CD14-positive monocyte (primary cell): ENCODE results near the gene SFXN4. TPM values are rescaled to one million over a fixed set of nuclear protein-coding genes. Genes with fewer than 3 reads are reported as not detected.
A peak's percentile ranks its signal among the peaks of the same experiment; 100 is the strongest.

Experiments used
- DNase-seq, 3 donors: peaks; one replicate each; pipeline ENCODE4 v3.0.0-alpha.2; 2011 to 2022
- H2AFZ ChIP-seq: 2 replicates; pipeline ENCODE4 v1.6.0; 2012; ENCODE audit warnings: mild to moderate bottlenecking, low read depth, low read length, inconsistent platforms; ENCODE audit not compliant: insufficient read depth, poor library complexity, severe bottlenecking
- H3K27ac ChIP-seq, 2 donors: 1 replicate in 1 of 2; 2 replicates in 1 of 2; pipeline ENCODE4 v1.5.1; 2012 to 2013; ENCODE audit warnings: low read length in 2 of 2, control low read depth in 1 of 2, inconsistent platforms in 1 of 2, low read depth in 1 of 2, mild to moderate bottlenecking in 1 of 2
- H3K27me3 ChIP-seq, 2 donors: one replicate each; pipeline versions ENCODE4 v1.6.0 to v1.6.1; 2011 to 2013; ENCODE audit warnings: low read length in 2 of 2; ENCODE audit not compliant: control insufficient read depth in 2 of 2, insufficient read depth in 2 of 2
- H3K36me3 ChIP-seq, 2 donors: replicated peaks in 1 of 2; 1 replicate in 1 of 2; 2 replicates in 1 of 2; pipeline versions ENCODE4 v1.5.1 to v1.6.1; 2012 to 2013; ENCODE audit warnings: low read length in 2 of 2, control low read depth in 1 of 2, inconsistent platforms in 1 of 2, mild to moderate bottlenecking in 1 of 2; ENCODE audit not compliant: insufficient read depth in 2 of 2, control insufficient read depth in 1 of 2
- H3K4me1 ChIP-seq, 2 donors: 1 replicate in 1 of 2; 2 replicates in 1 of 2; pipeline versions ENCODE4 v1.5.1 to v1.6.1; 2012 to 2013; ENCODE audit warnings: low read length in 2 of 2, control low read depth in 1 of 2, inconsistent platforms in 1 of 2, mild to moderate bottlenecking in 1 of 2, moderate library complexity in 1 of 2; ENCODE audit not compliant: insufficient read depth in 2 of 2, control insufficient read depth in 1 of 2
- H3K4me2 ChIP-seq: replicated peaks from 2 replicates; pipeline ENCODE3; 2012; ENCODE audit warnings: low read length, moderate library complexity, mild to moderate bottlenecking; ENCODE audit not compliant: poor library complexity, severe bottlenecking; ENCODE audit errors: extremely low read depth
- H3K4me3 ChIP-seq, 3 experiments: fragments of 200-600 bp in 1 of 3; sonication (generic) in 1 of 3; replicated peaks in 1 of 3; 1 replicate in 2 of 3; 2 replicates in 1 of 3; pipeline ENCODE4 v1.5.1; 2011 to 2013; ENCODE audit warnings: low read length in 3 of 3, mild to moderate bottlenecking in 3 of 3, control low read depth in 2 of 3, low read depth in 2 of 3, inconsistent platforms in 1 of 3, moderate library complexity in 1 of 3
- H3K79me2 ChIP-seq: 2 replicates; pipeline ENCODE4 v1.6.0; 2012; ENCODE audit warnings: mild to moderate bottlenecking, control low read depth, inconsistent platforms, low read length, moderate library complexity; ENCODE audit not compliant: insufficient read depth
- H3K9ac ChIP-seq: 2 replicates; pipeline ENCODE4 v1.6.0; 2017; ENCODE audit warnings: low read length, mild to moderate bottlenecking; ENCODE audit not compliant: insufficient read depth, poor library complexity, severe bottlenecking
- H3K9me3 ChIP-seq, 2 donors: replicated peaks in 1 of 2; 1 replicate in 1 of 2; 2 replicates in 1 of 2; pipeline versions ENCODE4 v1.5.1 to v1.6.1; 2012 to 2013; ENCODE audit warnings: low read length in 2 of 2, control low read depth in 1 of 2; ENCODE audit not compliant: control insufficient read depth in 1 of 2, insufficient read depth in 1 of 2
- H4K20me1 ChIP-seq: 2 replicates; pipeline ENCODE4 v1.6.0; 2012; ENCODE audit warnings: mild to moderate bottlenecking, low read length, control low read depth, moderate library complexity; ENCODE audit not compliant: insufficient read depth
- H3K27ac Mint-ChIP-seq, 7 donors: one replicate each; pipeline ENCODE4 v1.8.0; 2020; ENCODE audit warnings: mild to moderate bottlenecking in 7 of 7, mixed read lengths in 7 of 7, moderate library complexity in 6 of 7, inconsistent platforms in 2 of 7
- H3K27me3 Mint-ChIP-seq, 3 donors: one replicate each; pipeline ENCODE4 v1.8.0; 2021 to 2022; ENCODE audit warnings: low read depth in 3 of 3, mild to moderate bottlenecking in 3 of 3, mixed read lengths in 3 of 3, moderate library complexity in 3 of 3, inconsistent platforms in 1 of 3
- H3K36me3 Mint-ChIP-seq, 2 donors: one replicate each; pipeline ENCODE4 v1.8.0; 2020; ENCODE audit warnings: mixed read lengths in 2 of 2, inconsistent platforms in 1 of 2, mild to moderate bottlenecking in 1 of 2
- H3K4me1 Mint-ChIP-seq: one replicate; pipeline ENCODE4 v1.8.0; 2020; ENCODE audit warnings: mild to moderate bottlenecking, mixed read lengths
- H3K4me3 Mint-ChIP-seq, 2 donors: one replicate each; pipeline ENCODE4 v1.8.0; 2020; ENCODE audit warnings: mild to moderate bottlenecking in 2 of 2, mixed read lengths in 2 of 2, moderate library complexity in 1 of 2
- H3K9me3 Mint-ChIP-seq, 7 donors: one replicate each; pipeline ENCODE4 v1.8.0; 2020 to 2022; ENCODE audit warnings: mixed read lengths in 7 of 7, mild to moderate bottlenecking in 6 of 7, moderate library complexity in 6 of 7, inconsistent platforms in 2 of 7
- CTCF ChIP-seq: fragments of 200-600 bp; IDR thresholded peaks from one replicate; pipeline ENCODE4 v1.8.0; 2022; ENCODE audit warnings: antibody characterized with exemption, mild to moderate bottlenecking
- WGBS: methylation state at CpG from one replicate; pipeline ENCODE4 v1.1.5; 2013; ENCODE audit warnings: missing lambda C conversion rate; ENCODE audit not compliant: insufficient coverage; 5-methylcytosine and 5-hydroxymethylcytosine counted together
- intact Hi-C, 2 donors: fragments of 100-400 bp; cut with micrococcal nuclease; formaldehyde crosslinking; loops; one replicate each; pipeline versions ENCODE4 v1.15.0 to v1.15.1; 2023
- polyA plus RNA-seq, 3 donors: library from polyadenylated mRNA; depleted of rRNA in 1 of 3; unstranded in 2 of 3; stranded (reverse) in 1 of 3; fragments of 300-500 nt in 2 of 3; fragments of >200 nt in 1 of 3; fragmentation: Illumina TruSeq in 2 of 3; gene quantifications; 1 replicate in 2 of 3; 2 replicates in 1 of 3; pipeline ENCODE4 v1.2.3, GENCODE V29; 2012 to 2021

Gene SFXN4
- polyA plus RNA-seq, 3 donors, result 8.3 to 20.4 (median 18.3) TPM

GRCh38 chr10:119206603-119207365 lies 41.3 kb upstream of the SFXN4 start:
- H3K79me2 ChIP-seq, result peaks cover 14% of the 10 kb centered on the region
- Mint-ChIP-seq H3K4me3 (peak overlapping the region; percentile 91 to 97), H3K4me1 (peaks cover 35% of the 10 kb centered on the region), H3K27me3 (peaks cover 3 to 16% (median 16%) of the 10 kb centered on the region in 3 donors), H3K36me3 (peaks cover 0 to 7% of the 10 kb centered on the region in 2 donors), H3K9me3 (peaks cover 0 to 1% (median 0%) of the 10 kb centered on the region in 7 donors), H3K27ac (peak overlapping the region; percentile 90 to 98 (median 97))
- H3K4me1 ChIP-seq, result peaks cover 33 to 42% of the 10 kb centered on the region in 2 donors
- WGBS, result under 1% methylated on average over 97 of the region's 97 CpGs
- H3K27me3 ChIP-seq, result no peaks in the 10 kb centered on the region
- intact Hi-C loops, result loop anchor here (2.0 to 10.0 kb wide), 4 partner anchors 64 to 452 kb away; partner anchors contain the start of gene CACUL1 (in 1 of the 2)
- TF ChIP-seq CTCF, result peak; percentile 96
- H3K36me3 ChIP-seq, result peaks cover 0 to 3% of the 10 kb centered on the region in 2 donors
- H3K4me2 ChIP-seq, result peak overlapping the region; percentile 84
- no peaks in the 10 kb centered on the region for H3K9me3 ChIP-seq
- peak overlapping the region; percentile 73 to 86 for H3K27ac ChIP-seq
- DNase-seq, result peak; percentile 42 to 59 (median 54)
- H2AFZ ChIP-seq, result peak overlapping the region; percentile 74
- H4K20me1 ChIP-seq, result no peaks in the 10 kb centered on the region
- peak overlapping the region; percentile 40 to 80 (median 69) for H3K4me3 ChIP-seq
- H3K9ac ChIP-seq, result peak overlapping the region; percentile 93

- H3K9me3 Mint-ChIP-seq, result no peaks in the 10 kb centered on the region
- peak overlapping the region; percentile 91 to 97 for H3K4me3 Mint-ChIP-seq
These were observed 40.5 kb upstream of the SFXN4 start for GRCh38 chr10:119205894-119206602.

More at GRCh38 chr10:119205894-119206602, 40.5 kb upstream of the SFXN4 start:
- H3K9me3 ChIP-seq, result no peaks in the 10 kb centered on the region
- peak overlapping the region; percentile 40 to 80 (median 69) for H3K4me3 ChIP-seq
- TF ChIP-seq CTCF, result no peak
- no peaks in the 10 kb centered on the region for H3K27me3 ChIP-seq
- peaks cover 14% of the 10 kb centered on the region for H3K79me2 ChIP-seq
- intact Hi-C loops, result loop anchor here (2.0 to 10.0 kb wide), 4 partner anchors 65 to 451 kb away; partner anchors contain the start of gene CACUL1 (in 1 of the 2)
- WGBS, result 23% methylated on average over 17 of the region's 17 CpGs
- H3K9ac ChIP-seq, result peak overlapping the region; percentile 93
- Mint-ChIP-seq H3K4me1 (peaks cover 30% of the 10 kb centered on the region), H3K27ac (peak overlapping the region; percentile 90 to 98 (median 97)), H3K27me3 (peaks cover 3 to 16% (median 16%) of the 10 kb centered on the region in 3 donors), H3K36me3 (peaks cover 0 to 1% of the 10 kb centered on the region in 2 donors)
- H3K4me1 ChIP-seq, result peaks cover 33 to 39% of the 10 kb centered on the region in 2 donors
- peak overlapping the region; percentile 74 for H2AFZ ChIP-seq
- peak overlapping the region; percentile 84 for H3K4me2 ChIP-seq
- H4K20me1 ChIP-seq, result no peaks in the 10 kb centered on the region
- peak; percentile 40 to 46 (median 44) for DNase-seq
- peak overlapping the region; percentile 73 to 86 for H3K27ac ChIP-seq
- no peaks in the 10 kb centered on the region for H3K36me3 ChIP-seq
